ENCODE results near the gene ACLY. TPM values are rescaled to one million over a fixed set of nuclear protein-coding genes. Genes with fewer than 3 reads are reported as not detected.
A peak's percentile ranks its signal among the peaks of the same experiment; 100 is the strongest.

ACLY gene
- total RNA-seq, 1 donor from 2014 or later: 326 TPM

DNA sequence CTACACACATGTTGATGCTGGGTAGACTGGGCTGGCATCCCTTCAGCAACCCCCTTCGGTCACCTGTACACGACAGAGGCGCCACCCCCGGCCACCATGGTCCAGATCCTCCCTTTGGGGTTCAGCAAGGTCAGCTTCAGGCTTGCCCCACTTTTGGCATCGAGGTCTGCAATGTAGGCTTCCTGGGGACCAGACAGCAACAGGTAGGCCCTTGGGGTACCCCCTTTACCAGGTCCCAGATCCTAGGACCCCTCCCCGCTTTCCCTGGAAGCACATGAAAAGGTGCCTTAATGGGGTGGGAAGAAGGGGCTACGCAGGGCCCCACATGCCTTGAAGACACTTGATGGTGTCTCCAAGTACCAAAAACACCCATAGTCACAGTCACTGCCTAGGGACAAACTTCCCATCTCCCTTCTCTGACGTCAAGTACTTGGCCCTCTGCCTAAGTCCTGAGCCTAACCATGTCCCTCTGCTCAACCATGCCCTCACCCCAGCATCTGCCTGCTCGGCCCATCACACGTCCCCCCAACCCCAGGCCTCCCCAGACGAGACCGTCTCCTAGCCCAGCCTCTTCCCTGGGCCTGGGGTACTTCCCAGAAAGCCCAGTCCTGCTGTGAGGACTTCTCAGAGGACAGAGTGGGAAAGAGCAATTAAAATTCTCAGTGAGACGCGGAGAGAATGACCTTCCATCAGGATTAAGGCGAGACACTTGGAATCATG lies 12.1 kb downstream of the ACLY start:
- Histone ChIP-seq H3K4me3 (ENCODE audit: insufficient read depth, low read depth, low read length) (no peak overlapping the region), H3K4me2 (ENCODE audit: low read length) (peak overlapping the region; percentile 77), H3K9me3 (ENCODE audit: insufficient read depth, low read depth, low read length) (no peaks in the 10 kb centered on the region), H3K4me1 (ENCODE audit: insufficient read depth, low read length) (peaks cover 41% of the 10 kb centered on the region), H3K79me2 (ENCODE audit: insufficient read depth, low read length) (peaks cover 64% of the 10 kb centered on the region), H4K20me1 (ENCODE audit: insufficient read depth, low read length) (peaks cover 68% of the 10 kb centered on the region), H3K27me3 (ENCODE audit: insufficient read depth, low read length) (no peaks in the 10 kb centered on the region), H3K27ac (ENCODE audit: low read depth, low read length) (peak overlapping the region; percentile 79), H3K36me3 (ENCODE audit: insufficient read depth, low read length) (peaks cover 72% of the 10 kb centered on the region), H2AFZ (ENCODE audit: low read depth, low read length) (no peak overlapping the region), H3K9ac (ENCODE audit: low read length) (peak overlapping the region; percentile 73)
- no peak for FAIRE-seq
- Mint-ChIP-seq H3K4me3 (ENCODE audit: unreplicated experiment) (no peak overlapping the region), H3K27me3 (ENCODE audit: low read depth, unreplicated experiment) (no peaks in the 10 kb centered on the region), H3K9me3 (ENCODE audit: unreplicated experiment) (no peaks in the 10 kb centered on the region), H3K36me3 (ENCODE audit: low read depth, unreplicated experiment) (peaks cover 43% of the 10 kb centered on the region), H3K27ac (ENCODE audit: unreplicated experiment) (peak overlapping the region; percentile 67), H3K4me1 (ENCODE audit: low read depth, unreplicated experiment) (peaks cover 31% of the 10 kb centered on the region)
- no peak for DNase-seq (ENCODE audit: low read depth)
- no peak for TF ChIP-seq EZH2 (IDR thresholded peaks at IDR 0.05; ENCODE audit: insufficient read depth, low read length)
- TF ChIP-seq, protein P1, sequence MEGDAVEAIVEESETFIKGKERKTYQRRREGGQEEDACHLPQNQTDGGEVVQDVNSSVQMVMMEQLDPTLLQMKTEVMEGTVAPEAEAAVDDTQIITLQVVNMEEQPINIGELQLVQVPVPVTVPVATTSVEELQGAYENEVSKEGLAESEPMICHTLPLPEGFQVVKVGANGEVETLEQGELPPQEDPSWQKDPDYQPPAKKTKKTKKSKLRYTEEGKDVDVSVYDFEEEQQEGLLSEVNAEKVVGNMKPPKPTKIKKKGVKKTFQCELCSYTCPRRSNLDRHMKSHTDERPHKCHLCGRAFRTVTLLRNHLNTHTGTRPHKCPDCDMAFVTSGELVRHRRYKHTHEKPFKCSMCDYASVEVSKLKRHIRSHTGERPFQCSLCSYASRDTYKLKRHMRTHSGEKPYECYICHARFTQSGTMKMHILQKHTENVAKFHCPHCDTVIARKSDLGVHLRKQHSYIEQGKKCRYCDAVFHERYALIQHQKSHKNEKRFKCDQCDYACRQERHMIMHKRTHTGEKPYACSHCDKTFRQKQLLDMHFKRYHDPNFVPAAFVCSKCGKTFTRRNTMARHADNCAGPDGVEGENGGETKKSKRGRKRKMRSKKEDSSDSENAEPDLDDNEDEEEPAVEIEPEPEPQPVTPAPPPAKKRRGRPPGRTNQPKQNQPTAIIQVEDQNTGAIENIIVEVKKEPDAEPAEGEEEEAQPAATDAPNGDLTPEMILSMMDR (IDR thresholded peaks at IDR 0.05; ENCODE audit: insufficient read depth, low read depth, low read length): no peak

DNA sequence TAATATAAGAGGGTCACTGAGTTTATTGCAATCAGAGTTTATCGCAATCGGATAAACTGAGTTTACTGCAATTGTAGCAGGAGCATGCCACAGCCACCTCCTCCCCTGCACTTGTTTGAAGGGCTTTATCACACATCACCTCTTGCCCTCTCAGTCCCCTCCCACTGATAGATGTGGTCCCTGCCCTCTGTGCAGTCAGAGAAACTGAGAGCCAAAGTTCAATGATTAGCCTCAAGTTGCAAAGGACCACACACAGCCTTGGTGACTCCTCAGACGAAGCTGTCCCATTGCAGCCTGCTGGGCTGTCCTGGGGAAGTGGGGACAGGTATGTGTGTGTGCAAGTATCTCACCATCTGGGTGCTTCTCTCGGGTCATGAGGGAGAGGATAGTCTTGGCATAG lies 13.6 kb downstream of the ACLY start:
- no peaks in the 10 kb centered on the region for H3K27me3 Mint-ChIP-seq (ENCODE audit: low read depth, unreplicated experiment)
- H3K79me2 ChIP-seq (ENCODE audit: insufficient read depth, low read length): peaks cover 73% of the 10 kb centered on the region
- no peaks in the 10 kb centered on the region for H3K27me3 ChIP-seq (ENCODE audit: insufficient read depth, low read length)
- H3K9me3 ChIP-seq (ENCODE audit: insufficient read depth, low read depth, low read length): no peaks in the 10 kb centered on the region
- H2AFZ ChIP-seq (ENCODE audit: low read depth, low read length): no peak overlapping the region
- H3K27ac Mint-ChIP-seq (ENCODE audit: unreplicated experiment): no peak overlapping the region
- no peak overlapping the region for H3K4me2 ChIP-seq (ENCODE audit: low read length)
- H3K27ac ChIP-seq (ENCODE audit: low read depth, low read length): no peak overlapping the region
- no peak overlapping the region for H3K9ac ChIP-seq (ENCODE audit: low read length)
- H4K20me1 ChIP-seq (ENCODE audit: insufficient read depth, low read length): peaks cover 70% of the 10 kb centered on the region
- FAIRE-seq (no peak), DNase-seq (ENCODE audit: low read depth) (no peak)
- peaks cover 29% of the 10 kb centered on the region for H3K4me1 ChIP-seq (ENCODE audit: insufficient read depth, low read length)
- peaks cover 80% of the 10 kb centered on the region for H3K36me3 ChIP-seq (ENCODE audit: insufficient read depth, low read length)
- H3K9me3 Mint-ChIP-seq (ENCODE audit: unreplicated experiment): no peaks in the 10 kb centered on the region
- peaks cover 46% of the 10 kb centered on the region for H3K36me3 Mint-ChIP-seq (ENCODE audit: low read depth, unreplicated experiment)
- no peak for TF ChIP-seq EZH2 (IDR thresholded peaks at IDR 0.05; ENCODE audit: insufficient read depth, low read length)
- TF ChIP-seq, protein P1 (IDR thresholded peaks at IDR 0.05; ENCODE audit: insufficient read depth, low read depth, low read length): no peak
- H3K4me1 Mint-ChIP-seq (ENCODE audit: low read depth, unreplicated experiment): peaks cover 19% of the 10 kb centered on the region
- no peak overlapping the region for H3K4me3 Mint-ChIP-seq (ENCODE audit: unreplicated experiment)
- no peak overlapping the region for H3K4me3 ChIP-seq (ENCODE audit: insufficient read depth, low read depth, low read length)

DNA sequence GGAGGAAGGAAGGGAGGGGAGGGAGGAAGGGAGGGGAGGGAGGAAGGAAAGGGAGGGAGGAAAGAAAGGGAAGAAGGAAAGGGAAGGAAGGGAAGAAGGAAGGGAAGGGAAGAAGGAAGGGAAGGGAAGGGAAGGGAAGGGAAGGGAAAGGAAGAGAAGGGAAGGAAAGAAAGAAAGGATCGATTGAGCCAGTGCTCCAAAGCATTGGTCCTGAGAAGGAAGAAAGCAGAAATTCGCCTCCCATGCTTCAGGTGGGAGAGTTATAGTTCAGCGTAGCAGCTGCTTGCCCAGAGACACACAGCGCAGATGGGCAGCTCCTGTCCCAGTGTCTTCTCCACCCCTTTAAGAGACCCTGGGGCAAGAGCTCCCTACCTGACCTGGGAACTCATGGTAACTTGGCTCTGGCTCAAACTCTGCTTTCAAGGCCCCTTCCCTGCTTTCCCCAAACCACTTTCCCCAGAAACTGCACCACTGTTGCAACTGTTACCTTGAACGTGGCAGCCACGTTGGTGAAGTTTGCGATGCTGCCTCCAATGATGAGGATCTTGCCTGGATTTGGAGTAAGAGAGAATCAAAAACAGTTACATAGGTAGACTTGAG lies 14.4 kb downstream of the ACLY start:
- peaks cover 46% of the 10 kb centered on the region for H3K36me3 Mint-ChIP-seq (ENCODE audit: low read depth, unreplicated experiment)
- DNase-seq (ENCODE audit: low read depth): no peak
- Histone ChIP-seq H3K27ac (ENCODE audit: low read depth, low read length) (no peak overlapping the region), H3K36me3 (ENCODE audit: insufficient read depth, low read length) (peaks cover 77% of the 10 kb centered on the region), H3K4me3 (ENCODE audit: insufficient read depth, low read depth, low read length) (no peak overlapping the region), H3K9ac (ENCODE audit: low read length) (no peak overlapping the region), H4K20me1 (ENCODE audit: insufficient read depth, low read length) (peaks cover 68% of the 10 kb centered on the region), H3K4me1 (ENCODE audit: insufficient read depth, low read length) (peaks cover 24% of the 10 kb centered on the region), H3K4me2 (ENCODE audit: low read length) (no peak overlapping the region), H3K79me2 (ENCODE audit: insufficient read depth, low read length) (peaks cover 65% of the 10 kb centered on the region), H2AFZ (ENCODE audit: low read depth, low read length) (no peak overlapping the region), H3K9me3 (ENCODE audit: insufficient read depth, low read depth, low read length) (no peaks in the 10 kb centered on the region), H3K27me3 (ENCODE audit: insufficient read depth, low read length) (no peaks in the 10 kb centered on the region)
- H3K27ac Mint-ChIP-seq (ENCODE audit: unreplicated experiment): no peak overlapping the region
- TF ChIP-seq, protein P1 (IDR thresholded peaks at IDR 0.05; ENCODE audit: insufficient read depth, low read depth, low read length): no peak
- TF ChIP-seq EZH2 (IDR thresholded peaks at IDR 0.05; ENCODE audit: insufficient read depth, low read length): no peak
- FAIRE-seq: no peak
- no peaks in the 10 kb centered on the region for H3K9me3 Mint-ChIP-seq (ENCODE audit: unreplicated experiment)
- H3K27me3 Mint-ChIP-seq (ENCODE audit: low read depth, unreplicated experiment): no peaks in the 10 kb centered on the region
- H3K4me1 Mint-ChIP-seq (ENCODE audit: low read depth, unreplicated experiment): peaks cover 16% of the 10 kb centered on the region
- no peak overlapping the region for H3K4me3 Mint-ChIP-seq (ENCODE audit: unreplicated experiment)

Data from astrocyte (in vitro differentiated cells and primary cell).